ENCODE data around the gene CLBA1.

DNA sequence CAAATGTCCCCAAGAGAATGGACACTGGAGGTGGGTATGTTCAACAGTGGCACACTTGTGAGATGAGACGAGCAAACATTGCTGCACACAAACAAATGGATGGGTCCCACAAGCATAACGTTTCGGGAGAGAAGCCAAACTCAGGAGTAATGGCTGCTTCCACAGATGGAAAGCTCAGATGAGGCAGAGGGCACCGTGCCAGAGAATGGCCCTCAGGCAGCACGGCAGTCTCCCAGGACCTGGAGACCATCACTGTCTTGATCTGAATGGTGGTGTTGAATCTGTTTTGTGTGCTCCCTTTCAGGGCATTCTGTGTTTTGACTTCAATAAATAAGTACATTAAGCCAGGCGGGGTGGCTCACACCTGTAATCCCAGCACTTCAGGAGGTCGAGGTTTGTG, 43.8 kb downstream of the CLBA1 start:
- TF ChIP-seq NFRKB (IDR thresholded peaks at IDR 0.05), result no peak
- no peak for TF ChIP-seq ELF4 (IDR thresholded peaks at IDR 0.05)
- no peak for TF ChIP-seq FOXA1 (IDR thresholded peaks at IDR 0.05)
- no peak for TF ChIP-seq LEF1 (IDR thresholded peaks at IDR 0.05; ENCODE audit: borderline replicate concordance)
- TF ChIP-seq FOXM1 (IDR thresholded peaks at IDR 0.05; ENCODE audit: borderline replicate concordance), result no peak
- TF ChIP-seq L3MBTL2 (conservative IDR thresholded peaks at IDR 0.05), result no peak
- TF ChIP-seq TARDBP (IDR thresholded peaks at IDR 0.05), result no peak
- TF ChIP-seq ZNF384 (IDR thresholded peaks at IDR 0.05), result no peak
- TF ChIP-seq FOXK2 (IDR thresholded peaks at IDR 0.05), result no peak
- TF ChIP-seq HDGF (IDR thresholded peaks at IDR 0.05; ENCODE audit: borderline replicate concordance), result no peak
- TF ChIP-seq BHLHE40 (IDR thresholded peaks at IDR 0.05; ENCODE audit: borderline replicate concordance), result no peak
